GM18508 (cell line): Measurements from ENCODE around the gene HSPA1B.
"Not testable (repeated sequence)": the region's sequence is repeated elsewhere in the genome, so short reads cannot be mapped to it uniquely, and the experiment has no call there.

Experiments used
- ATAC-seq: cut with Tn5 transposase; IDR thresholded peaks from one replicate; pipeline ENCODE4 v1.9.1; 2021; ENCODE audit warnings: moderate number of reproducible peaks; ENCODE audit not compliant: insufficient read depth, unreplicated experiment

HSPA1B gene

DNA sequence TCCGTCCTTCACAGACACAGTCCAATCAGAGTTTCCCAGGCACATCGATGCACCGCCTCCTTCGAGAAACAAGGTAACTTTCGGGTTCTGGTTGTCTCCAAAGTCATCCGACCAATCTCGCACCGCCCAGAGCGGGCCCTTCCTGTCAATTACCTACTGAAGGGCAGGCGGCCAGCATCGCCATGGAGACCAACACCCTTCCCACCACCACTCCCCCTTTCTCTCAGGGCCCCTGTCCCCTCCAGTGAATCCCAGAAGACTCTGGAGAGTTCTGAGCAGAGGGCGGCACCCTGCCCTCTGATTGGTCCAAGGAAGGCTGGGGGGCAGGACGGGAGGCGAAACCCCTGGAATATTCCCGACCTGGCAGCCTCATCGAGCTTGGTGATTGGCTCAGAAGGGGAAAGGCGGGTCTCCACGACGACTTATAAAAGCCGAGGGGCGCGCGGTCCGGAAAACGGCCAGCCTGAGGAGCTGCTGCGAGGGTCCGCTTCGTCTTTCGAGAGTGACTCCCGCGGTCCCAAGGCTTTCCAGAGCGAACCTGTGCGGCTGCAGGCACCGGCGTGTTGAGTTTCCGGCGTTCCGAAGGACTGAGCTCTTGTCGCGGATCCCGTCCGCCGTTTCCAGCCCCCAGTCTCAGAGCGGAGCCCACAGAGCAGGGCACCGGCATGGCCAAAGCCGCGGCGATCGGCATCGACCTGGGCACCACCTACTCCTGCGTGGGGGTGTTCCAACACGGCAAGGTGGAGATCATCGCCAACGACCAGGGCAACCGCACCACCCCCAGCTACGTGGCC, at the start of gene HSPA1B:
Gene HSPA1B, plus strand, starts transcription at position 453 of the 794 bp plus-strand sequence. Its CDS starts 213 bp downstream, at position 666.
- ATAC-seq = peak; percentile 52

- ATAC-seq = no peak
These were observed 49.3 kb upstream of the HSPA1B start for GRCh38 chr6:31778193-31778592.

DNA sequence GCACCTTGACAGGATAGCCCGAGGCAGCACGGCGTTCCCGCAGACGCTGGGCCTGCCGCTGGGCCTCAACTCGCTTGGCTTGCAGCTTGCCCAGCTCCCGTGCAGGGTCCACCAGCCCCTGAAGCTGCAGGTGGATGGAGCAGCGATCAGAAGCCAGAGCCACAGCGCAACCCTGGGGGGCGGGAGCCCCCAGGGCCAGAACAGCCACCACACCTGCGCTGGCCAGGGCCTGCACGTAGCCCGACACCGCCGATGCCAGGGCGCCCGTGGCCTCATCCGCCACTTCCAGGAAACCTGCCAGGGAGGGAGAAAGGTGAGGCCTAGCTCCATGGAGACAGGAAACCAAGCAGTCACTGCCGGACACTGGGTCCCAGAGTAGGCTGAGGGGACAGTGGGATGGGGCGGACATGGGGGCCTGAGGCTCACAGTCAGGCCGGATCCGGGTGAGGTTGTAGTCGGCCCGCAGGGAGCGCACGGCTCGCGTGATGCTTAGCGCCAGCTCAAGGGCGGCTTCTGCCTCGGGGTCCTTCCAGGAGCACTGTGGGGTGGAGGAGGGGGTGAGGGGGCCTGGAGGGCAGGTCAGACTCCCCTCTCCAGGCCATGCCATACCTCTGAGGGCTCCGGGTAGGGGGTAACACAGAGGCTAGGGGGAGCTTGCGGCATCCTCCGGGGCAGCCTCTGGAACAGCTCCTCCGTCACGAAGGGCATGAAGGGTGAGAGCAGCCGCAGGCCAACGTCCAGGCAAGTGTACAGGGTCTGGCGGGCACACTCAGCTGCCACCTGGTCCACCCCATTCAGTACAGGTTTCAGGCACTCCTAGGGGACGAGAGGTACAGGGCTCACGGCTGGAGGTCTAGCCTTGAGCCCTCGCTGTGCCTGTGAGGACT, 48.3 kb upstream of the HSPA1B start:
- ATAC-seq = no peak

DNA sequence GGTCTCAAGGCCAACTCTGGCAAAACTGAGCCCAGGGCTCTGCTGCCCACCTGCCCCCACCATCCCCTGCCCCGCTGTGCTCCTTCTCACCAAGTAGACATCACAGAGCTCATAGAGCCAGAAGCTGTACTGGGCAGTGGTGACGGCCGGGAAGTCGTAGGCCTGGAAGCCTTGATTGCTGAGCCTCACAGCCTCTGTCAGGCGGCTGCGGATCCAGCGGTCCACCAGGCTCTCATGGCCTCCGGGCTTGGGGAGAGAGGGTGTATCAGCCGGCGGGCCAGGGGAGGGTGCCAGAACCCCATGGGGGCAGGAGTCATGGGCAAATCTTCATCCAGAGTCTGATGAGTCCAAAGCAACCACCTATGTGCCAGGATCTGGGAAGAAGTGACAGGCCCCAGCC, 47.6 kb upstream of the HSPA1B start:
- no peak for ATAC-seq

DNA sequence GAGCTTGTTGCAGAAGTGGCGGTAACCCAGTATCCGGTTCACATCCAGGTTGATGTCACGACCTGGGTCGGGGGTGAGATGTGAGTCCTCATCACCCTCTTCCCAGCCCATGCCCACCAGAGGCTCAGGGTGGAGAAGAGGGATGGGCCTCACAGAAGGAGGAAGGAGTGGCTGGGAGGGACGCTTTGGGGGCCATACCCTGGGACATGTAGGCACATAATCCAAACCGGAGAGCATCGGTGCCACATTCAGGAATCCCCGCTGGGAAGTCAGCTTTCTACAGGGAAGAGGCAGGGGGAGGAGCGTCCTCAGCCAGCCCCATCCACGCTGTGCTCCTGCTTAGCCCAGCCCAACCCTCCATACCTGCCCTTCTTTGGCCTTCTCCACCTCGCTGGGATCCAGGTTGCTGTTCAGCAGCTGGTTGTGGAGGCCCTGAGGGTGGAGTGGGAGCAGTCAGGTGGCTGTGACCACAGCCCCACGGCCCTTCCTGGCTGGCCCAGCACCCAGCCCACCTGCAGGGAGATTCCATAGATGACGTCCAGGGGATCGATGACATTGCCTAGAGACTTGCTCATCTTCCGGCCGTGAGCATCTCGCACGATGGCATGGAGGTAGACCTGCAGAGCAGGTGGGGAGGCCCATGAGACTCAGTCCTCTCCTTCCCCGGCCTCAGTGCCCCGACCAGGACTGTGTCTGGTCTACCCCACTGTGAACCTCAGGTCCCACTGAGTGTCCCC, 46.9 kb upstream of the HSPA1B start:
- ATAC-seq = no peak

DNA sequence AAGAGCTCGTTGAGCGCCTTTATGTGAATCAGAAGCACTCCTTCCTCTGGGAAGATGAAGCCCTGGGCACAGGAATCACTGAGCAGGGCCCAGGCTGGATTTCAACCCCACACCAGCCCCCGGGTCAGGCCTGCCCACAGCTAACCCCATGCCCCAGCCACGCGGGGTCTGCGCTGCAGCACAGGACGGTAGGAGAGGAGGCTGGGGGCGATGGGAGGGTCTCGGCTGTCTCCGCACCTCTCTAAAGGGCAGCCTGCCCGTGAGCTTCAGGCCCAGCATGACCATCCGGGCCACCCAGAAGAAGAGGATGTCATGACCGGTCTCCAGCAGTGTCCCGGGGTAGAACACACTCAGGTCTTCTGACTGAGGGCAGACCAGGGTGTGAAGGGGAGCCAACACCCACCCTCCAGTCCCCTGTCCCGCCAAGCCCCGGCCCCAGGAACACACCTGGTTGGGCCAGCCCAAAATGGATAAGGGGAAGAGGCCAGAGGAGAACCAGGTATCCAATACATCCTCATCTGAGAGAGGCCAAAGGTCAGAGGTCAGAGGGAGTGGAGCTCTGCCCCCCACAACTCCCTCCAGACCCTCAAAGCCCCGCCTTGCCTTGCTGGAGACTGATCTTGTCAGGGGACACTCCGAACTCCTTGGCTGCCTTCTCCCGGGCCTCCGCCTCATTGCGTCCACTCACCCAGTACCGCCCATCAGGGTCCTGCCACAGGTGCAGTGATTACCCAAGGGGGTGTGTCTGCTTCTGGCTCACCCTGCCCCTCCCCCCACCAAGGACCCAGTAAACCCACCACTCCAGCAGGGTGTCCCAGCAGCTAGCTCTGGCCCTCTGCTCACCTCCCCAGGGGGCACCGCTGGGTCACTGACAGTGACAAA, 46.1 kb upstream of the HSPA1B start:
- ATAC-seq = no peak

GRCh38 chr6:31782126-31782855, 45.2 kb upstream of the HSPA1B start:
- ATAC-seq = no peak

GRCh38 chr6:31784098-31784925, 43.2 kb upstream of the HSPA1B start:
- ATAC-seq = no peak

GRCh38 chr6:31785475-31785874, 42.1 kb upstream of the HSPA1B start:
- no peak for ATAC-seq

- no peak for ATAC-seq
These were observed 36.0 kb upstream of the HSPA1B start for GRCh38 chr6:31791324-31792089.

DNA sequence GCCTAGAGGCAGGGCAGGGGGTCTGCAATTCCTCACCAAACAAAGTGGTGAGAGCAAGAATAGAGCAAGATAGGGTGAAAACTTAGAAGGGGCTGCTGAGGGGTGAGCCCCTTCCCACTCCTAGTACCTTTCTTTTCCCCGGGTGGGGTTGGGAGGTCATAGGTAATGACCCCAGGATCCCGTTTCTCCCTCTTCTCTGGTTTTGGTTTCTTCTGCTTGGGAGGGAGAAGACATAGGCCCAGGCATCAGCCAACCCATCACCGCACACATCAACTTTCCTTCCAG, 35.5 kb upstream of the HSPA1B start:
- no peak for ATAC-seq

DNA sequence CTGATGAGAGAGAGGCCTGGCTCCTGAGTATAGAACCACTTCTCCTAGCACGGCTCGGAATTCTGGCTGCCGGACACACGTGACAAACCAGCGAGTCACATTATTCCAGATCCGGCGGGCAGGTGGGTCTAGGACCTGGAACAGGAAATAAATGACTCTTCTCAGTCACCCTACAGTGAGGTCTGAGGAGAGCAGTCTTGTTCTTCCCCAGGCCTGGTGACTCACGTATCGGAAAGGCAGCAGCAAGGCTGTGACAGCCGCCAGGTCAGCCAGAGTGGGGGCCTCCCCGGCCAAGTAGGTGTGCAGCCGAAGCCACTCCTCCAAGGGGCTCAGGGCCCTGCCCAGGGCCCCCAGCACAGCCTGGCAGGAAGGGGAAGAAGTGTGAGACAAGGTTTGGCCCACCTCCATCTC, 34.8 kb upstream of the HSPA1B start:
- ATAC-seq = no peak

DNA sequence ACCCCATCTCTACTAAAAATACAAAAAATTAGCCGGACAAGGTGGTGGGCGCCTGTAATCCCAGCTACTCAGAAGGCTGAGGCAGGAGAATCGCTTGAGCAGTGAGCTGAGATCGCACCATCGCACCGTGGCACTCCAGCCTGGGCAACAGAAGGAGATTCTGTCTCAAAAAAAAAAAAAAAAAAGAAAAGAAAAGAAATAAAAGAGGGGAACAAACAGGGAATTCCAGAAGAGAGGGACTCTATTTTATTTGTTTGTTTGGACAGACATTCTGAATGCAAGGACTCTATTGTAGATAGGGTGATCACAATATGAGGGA, 33.7 kb upstream of the HSPA1B start:
- ATAC-seq = not testable (repeated sequence)

GRCh38 chr6:31794294-31794865, 33.2 kb upstream of the HSPA1B start:
- ATAC-seq = no peak

DNA sequence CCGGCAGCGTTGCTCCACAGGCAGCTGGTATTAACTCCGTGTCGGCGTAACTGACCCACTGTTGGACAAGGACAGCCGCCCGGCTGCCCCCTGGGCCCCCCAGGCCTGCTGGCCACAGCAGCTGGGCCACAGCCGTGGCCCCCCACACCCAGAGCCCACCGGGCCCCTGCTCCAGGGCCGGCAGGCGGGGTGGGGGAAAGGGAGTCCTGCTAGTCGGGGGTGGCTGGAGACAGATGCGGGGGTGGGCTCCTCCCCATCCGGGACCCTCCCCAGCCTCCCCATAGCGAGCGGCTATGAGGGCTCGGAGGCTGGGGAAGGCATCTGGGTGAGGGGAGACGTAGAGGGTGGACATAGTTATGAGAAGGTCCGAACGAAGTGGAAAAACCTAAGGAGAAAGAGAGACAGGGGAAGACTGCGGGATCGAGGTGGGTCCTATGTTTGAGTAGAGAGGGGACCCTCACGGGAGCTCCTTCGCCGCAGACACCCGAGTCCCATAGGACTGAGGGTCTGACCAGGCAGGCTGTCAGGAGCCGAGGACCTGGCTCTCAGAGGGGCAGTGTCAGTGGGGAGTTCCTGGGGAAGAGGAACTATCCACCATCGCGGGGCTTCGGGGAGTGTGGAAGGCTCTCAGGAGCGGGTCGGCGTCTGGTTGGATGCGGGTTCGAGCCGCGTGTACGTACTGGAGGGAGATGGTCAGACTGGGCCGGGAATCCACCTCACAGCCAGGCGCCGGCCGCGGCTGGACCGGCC, 32.5 kb upstream of the HSPA1B start:
- ATAC-seq = no peak

- peak; percentile 33 for ATAC-seq
These were observed 31.8 kb upstream of the HSPA1B start, which contains the start of gene VARS1 for GRCh38 chr6:31795616-31796298. VARS1 (minus strand) TSS chr6:31795752; CDS start chr6:31795217, 535 bp downstream.
